Astrocyte (in vitro differentiated cells and primary cell): Measurements from ENCODE around the gene SLC6A2. TPM values are rescaled to one million over a fixed set of nuclear protein-coding genes. Genes with fewer than 3 reads are reported as not detected.

ENCODE experiments used
- DNase-seq: peaks from one replicate; pipeline ENCODE4 v3.0.0-alpha.2; 2010; ENCODE audit warnings: low read depth
- FAIRE-seq: peaks from 2 replicates; lab custom pipeline; 2011; peaks lifted over from hg19 to GRCh38; lab: Jason Lieb, UNC
- H2AFZ ChIP-seq: 2 replicates; pipeline ENCODE4 v1.6.0; 2012; ENCODE audit warnings: low read depth, low read length, inconsistent platforms
- H3K27ac ChIP-seq: 2 replicates; pipeline ENCODE4 v1.5.1; 2011; ENCODE audit warnings: low read depth, low read length, inconsistent platforms
- H3K27me3 ChIP-seq: 2 replicates; pipeline ENCODE4 v1.6.0; 2011; ENCODE audit warnings: low read length, inconsistent platforms; ENCODE audit not compliant: insufficient read depth
- H3K36me3 ChIP-seq: 2 replicates; pipeline ENCODE4 v1.5.1; 2011; ENCODE audit warnings: low read length, inconsistent platforms; ENCODE audit not compliant: insufficient read depth
- H3K4me1 ChIP-seq: 2 replicates; pipeline ENCODE4 v1.5.1; 2011; ENCODE audit warnings: low read length, inconsistent platforms; ENCODE audit not compliant: insufficient read depth
- H3K4me2 ChIP-seq: 2 replicates; pipeline ENCODE4 v1.6.0; 2012; ENCODE audit warnings: low read length, inconsistent platforms
- H3K4me3 ChIP-seq: 2 replicates; pipeline ENCODE4 v1.5.1; 2011; ENCODE audit warnings: low read depth, mild to moderate bottlenecking, low read length, inconsistent platforms; ENCODE audit not compliant: insufficient read depth
- H3K79me2 ChIP-seq: 2 replicates; pipeline ENCODE4 v1.6.0; 2012; ENCODE audit warnings: mild to moderate bottlenecking, low read length, inconsistent platforms; ENCODE audit not compliant: insufficient read depth
- H3K9ac ChIP-seq: 2 replicates; pipeline ENCODE4 v1.6.0; 2012; ENCODE audit warnings: mild to moderate bottlenecking, low read length, inconsistent platforms
- H3K9me3 ChIP-seq: 2 replicates; pipeline ENCODE4 v1.5.1; 2012; ENCODE audit warnings: low read depth, mild to moderate bottlenecking, low read length, inconsistent platforms; ENCODE audit not compliant: insufficient read depth
- H4K20me1 ChIP-seq: 2 replicates; pipeline ENCODE4 v1.6.0; 2012; ENCODE audit warnings: low read length, inconsistent platforms; ENCODE audit not compliant: insufficient read depth
- H3K27ac Mint-ChIP-seq: one replicate; pipeline ENCODE4 v1.8.0; 2021; ENCODE audit warnings: mild to moderate bottlenecking, mixed read lengths; ENCODE audit not compliant: unreplicated experiment
- H3K27me3 Mint-ChIP-seq: one replicate; pipeline ENCODE4 v1.8.0; 2021; ENCODE audit warnings: low read depth, mixed read lengths; ENCODE audit not compliant: unreplicated experiment
- H3K36me3 Mint-ChIP-seq: one replicate; pipeline ENCODE4 v1.8.0; 2021; ENCODE audit warnings: low read depth, mixed read lengths; ENCODE audit not compliant: unreplicated experiment
- H3K4me1 Mint-ChIP-seq: one replicate; pipeline ENCODE4 v1.8.0; 2021; ENCODE audit warnings: low read depth, mixed read lengths; ENCODE audit not compliant: unreplicated experiment
- H3K4me3 Mint-ChIP-seq: one replicate; pipeline ENCODE4 v1.8.0; 2021; ENCODE audit warnings: mild to moderate bottlenecking, moderate library complexity, mixed read lengths; ENCODE audit not compliant: unreplicated experiment
- H3K9me3 Mint-ChIP-seq: one replicate; pipeline ENCODE4 v1.8.0; 2021; ENCODE audit warnings: mild to moderate bottlenecking, mixed read lengths; ENCODE audit not compliant: unreplicated experiment
- EZH2 ChIP-seq: IDR thresholded peaks from 2 replicates; pipeline ENCODE4 v1.6.1; 2012; ENCODE audit warnings: mild to moderate bottlenecking, low read length, inconsistent platforms; ENCODE audit not compliant: insufficient read depth
- total RNA-seq: library from RNA; stranded (reverse); gene quantifications from 2 replicates; pipeline ENCODE4 v1.2.1, GENCODE V29; 2021
- TF ChIP-seq, protein P1 (sequence below): IDR thresholded peaks from 2 replicates; pipeline ENCODE4 v1.5.1; 2011; ENCODE audit warnings: low read depth, mild to moderate bottlenecking, inconsistent platforms, low read length, moderate library complexity; ENCODE audit not compliant: insufficient read depth

SLC6A2 gene
- total RNA-seq, 1 donor from 2014 or later, result not detected

DNA sequence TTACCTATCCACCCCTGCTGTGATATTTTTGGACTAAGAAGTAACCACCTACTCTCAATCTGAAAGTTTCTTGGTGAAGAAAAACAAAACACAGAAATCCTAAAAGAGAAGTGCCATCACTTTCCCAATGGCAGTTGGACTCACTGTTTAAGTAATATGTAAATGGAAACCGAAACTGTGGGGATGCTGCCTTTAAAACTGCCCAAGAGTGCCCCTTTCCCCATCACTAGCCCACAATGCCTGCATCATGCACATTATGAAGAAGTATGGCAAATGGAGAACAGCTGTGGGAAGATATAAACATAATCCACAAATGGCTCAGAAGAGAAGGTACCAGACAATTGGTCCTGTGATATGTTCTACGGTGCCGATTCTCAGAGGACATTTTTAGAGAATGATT lies 33.5 kb upstream of the SLC6A2 start:
- TF ChIP-seq EZH2, result no peak
- TF ChIP-seq, protein P1, sequence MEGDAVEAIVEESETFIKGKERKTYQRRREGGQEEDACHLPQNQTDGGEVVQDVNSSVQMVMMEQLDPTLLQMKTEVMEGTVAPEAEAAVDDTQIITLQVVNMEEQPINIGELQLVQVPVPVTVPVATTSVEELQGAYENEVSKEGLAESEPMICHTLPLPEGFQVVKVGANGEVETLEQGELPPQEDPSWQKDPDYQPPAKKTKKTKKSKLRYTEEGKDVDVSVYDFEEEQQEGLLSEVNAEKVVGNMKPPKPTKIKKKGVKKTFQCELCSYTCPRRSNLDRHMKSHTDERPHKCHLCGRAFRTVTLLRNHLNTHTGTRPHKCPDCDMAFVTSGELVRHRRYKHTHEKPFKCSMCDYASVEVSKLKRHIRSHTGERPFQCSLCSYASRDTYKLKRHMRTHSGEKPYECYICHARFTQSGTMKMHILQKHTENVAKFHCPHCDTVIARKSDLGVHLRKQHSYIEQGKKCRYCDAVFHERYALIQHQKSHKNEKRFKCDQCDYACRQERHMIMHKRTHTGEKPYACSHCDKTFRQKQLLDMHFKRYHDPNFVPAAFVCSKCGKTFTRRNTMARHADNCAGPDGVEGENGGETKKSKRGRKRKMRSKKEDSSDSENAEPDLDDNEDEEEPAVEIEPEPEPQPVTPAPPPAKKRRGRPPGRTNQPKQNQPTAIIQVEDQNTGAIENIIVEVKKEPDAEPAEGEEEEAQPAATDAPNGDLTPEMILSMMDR, result no peak
- no peak for DNase-seq
- no peaks in the 10 kb centered on the region for H3K4me1 ChIP-seq
- FAIRE-seq, result no peak
- Mint-ChIP-seq H3K4me1 (no peaks in the 10 kb centered on the region), H3K4me3 (no peak overlapping the region), H3K27ac (no peak overlapping the region), H3K36me3 (no peaks in the 10 kb centered on the region), H3K27me3 (peaks cover 37% of the 10 kb centered on the region), H3K9me3 (peaks cover 19% of the 10 kb centered on the region)
- H3K79me2 ChIP-seq, result no peaks in the 10 kb centered on the region
- no peaks in the 10 kb centered on the region for H4K20me1 ChIP-seq
- no peak overlapping the region for H3K9ac ChIP-seq
- no peaks in the 10 kb centered on the region for H3K36me3 ChIP-seq
- no peak overlapping the region for H2AFZ ChIP-seq
- H3K27ac ChIP-seq, result no peak overlapping the region
- no peak overlapping the region for H3K4me3 ChIP-seq
- H3K27me3 ChIP-seq, result peaks cover 3% of the 10 kb centered on the region
- no peak overlapping the region for H3K4me2 ChIP-seq
- H3K9me3 ChIP-seq, result no peaks in the 10 kb centered on the region

DNA sequence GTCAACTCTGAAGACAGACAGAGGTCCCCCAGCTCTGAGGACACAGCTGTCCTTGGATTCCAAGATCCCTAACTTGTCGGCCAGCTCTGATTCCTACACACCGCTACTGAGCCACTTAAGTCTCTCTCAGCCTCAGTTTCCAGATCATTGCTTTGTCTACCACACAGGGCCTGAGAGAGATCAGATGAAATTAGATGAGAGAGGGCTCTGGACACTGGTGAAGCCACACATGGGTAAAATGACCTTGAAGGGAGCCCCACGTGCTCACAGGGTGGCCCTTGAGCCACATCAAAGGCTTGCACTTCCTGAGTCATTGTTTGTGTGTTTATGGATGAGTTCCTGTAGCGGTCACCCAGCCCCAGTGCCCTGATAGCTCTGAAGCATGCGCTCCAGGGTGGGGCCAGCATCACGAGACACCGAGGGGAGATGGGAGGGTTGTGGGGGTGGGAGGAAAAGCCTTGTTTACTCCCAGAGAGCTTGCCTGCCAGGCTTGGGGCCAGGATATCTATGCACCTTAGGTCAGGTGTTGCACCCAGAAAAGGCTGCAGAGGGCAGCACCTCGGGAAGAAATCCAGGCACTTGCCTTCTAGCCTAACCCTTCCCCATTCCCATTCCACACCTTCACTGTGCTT lies 32.7 kb upstream of the SLC6A2 start:
- Mint-ChIP-seq H3K9me3 (peaks cover 19% of the 10 kb centered on the region), H3K27me3 (peaks cover 36% of the 10 kb centered on the region), H3K4me3 (no peak overlapping the region), H3K36me3 (no peaks in the 10 kb centered on the region), H3K4me1 (no peaks in the 10 kb centered on the region), H3K27ac (no peak overlapping the region)
- TF ChIP-seq EZH2, result no peak
- TF ChIP-seq, protein P1, result no peak
- no peak overlapping the region for H2AFZ ChIP-seq
- no peaks in the 10 kb centered on the region for H3K4me1 ChIP-seq
- H3K27me3 ChIP-seq, result peaks cover 3% of the 10 kb centered on the region
- H3K9ac ChIP-seq, result no peak overlapping the region
- no peak for FAIRE-seq
- no peaks in the 10 kb centered on the region for H3K9me3 ChIP-seq
- no peak overlapping the region for H3K27ac ChIP-seq
- no peaks in the 10 kb centered on the region for H3K79me2 ChIP-seq
- DNase-seq, result no peak
- no peak overlapping the region for H3K4me2 ChIP-seq
- no peaks in the 10 kb centered on the region for H3K36me3 ChIP-seq
- H4K20me1 ChIP-seq, result no peaks in the 10 kb centered on the region
- no peak overlapping the region for H3K4me3 ChIP-seq

DNA sequence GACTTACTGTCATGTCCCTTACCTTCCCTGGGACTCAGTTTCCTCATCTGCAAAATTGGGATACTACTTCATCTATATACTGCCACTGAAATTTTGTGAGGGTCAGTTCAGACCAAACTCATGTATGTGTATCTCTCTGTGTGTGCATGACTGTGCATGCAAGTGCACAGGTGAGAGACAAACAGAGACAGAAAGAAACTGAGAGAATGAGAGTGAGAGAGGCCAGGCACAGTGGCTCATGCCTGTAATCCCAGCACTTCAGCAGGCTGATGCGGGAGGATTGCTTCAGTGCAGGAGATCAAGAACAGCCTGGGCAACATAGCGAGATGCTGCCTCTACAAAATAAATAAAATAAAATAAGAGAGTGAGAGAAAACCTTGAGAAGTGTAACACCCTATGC lies 32.1 kb upstream of the SLC6A2 start:
- DNase-seq (no peak), FAIRE-seq (no peak)
- no peak overlapping the region for H3K4me3 ChIP-seq
- Mint-ChIP-seq H3K4me1 (no peaks in the 10 kb centered on the region), H3K27ac (no peak overlapping the region), H3K4me3 (no peak overlapping the region), H3K27me3 (peaks cover 34% of the 10 kb centered on the region), H3K36me3 (no peaks in the 10 kb centered on the region), H3K9me3 (peaks cover 19% of the 10 kb centered on the region)
- no peak overlapping the region for H3K9ac ChIP-seq
- peaks cover 3% of the 10 kb centered on the region for H3K27me3 ChIP-seq
- TF ChIP-seq, protein P1, result no peak
- TF ChIP-seq EZH2, result no peak
- no peaks in the 10 kb centered on the region for H3K9me3 ChIP-seq
- no peak overlapping the region for H3K27ac ChIP-seq
- H3K4me1 ChIP-seq, result no peaks in the 10 kb centered on the region
- no peak overlapping the region for H3K4me2 ChIP-seq
- H4K20me1 ChIP-seq, result no peaks in the 10 kb centered on the region
- no peaks in the 10 kb centered on the region for H3K79me2 ChIP-seq
- H2AFZ ChIP-seq, result no peak overlapping the region
- H3K36me3 ChIP-seq, result no peaks in the 10 kb centered on the region
